HFFc6 (cell line): ENCODE data around the gene KRT13. TPM values are rescaled to one million over a fixed set of nuclear protein-coding genes. Genes with fewer than 3 reads are reported as not detected.

Experiments
- DNase-seq: peaks from one replicate; pipeline ENCODE4 v3.0.0-alpha.2; 2018
- H3K27ac Mint-ChIP-seq: 2 replicates; pipeline ENCODE4 v1.8.0; 2020; ENCODE audit warnings: mild to moderate bottlenecking, mixed read lengths
- H3K27me3 Mint-ChIP-seq: 2 replicates; pipeline ENCODE4 v1.8.0; 2021; ENCODE audit warnings: mild to moderate bottlenecking, moderate library complexity, mixed read lengths; ENCODE audit not compliant: insufficient read depth
- H3K36me3 Mint-ChIP-seq: 2 replicates; pipeline ENCODE4 v1.8.0; 2021; ENCODE audit warnings: low read depth, mixed read lengths
- H3K4me1 Mint-ChIP-seq: 2 replicates; pipeline ENCODE4 v1.8.0; 2020; ENCODE audit warnings: low read depth, mixed read lengths
- H3K4me3 Mint-ChIP-seq: 2 replicates; pipeline ENCODE4 v1.8.0; 2020; ENCODE audit warnings: mild to moderate bottlenecking, moderate library complexity, mixed read lengths
- H3K9me3 Mint-ChIP-seq: 2 replicates; pipeline ENCODE4 v1.8.0; 2020; ENCODE audit warnings: mild to moderate bottlenecking, mixed read lengths
- total RNA-seq, 6 experiments: library from RNA; stranded (reverse); fragmentation: NEBNext Ultra II Directional; extraction: Animal tissue kit (Norgen Biotek cat#: 25700); gene quantifications; 2 replicates in 1 of 6; 3 replicates in 5 of 6; pipeline ENCODE4 v1.2.3, GENCODE V29; 2021
- TF ChIP-seq, protein P1 (sequence below): fragments of 200-600 bp; sonication (generic); IDR thresholded peaks from 2 replicates; pipeline ENCODE4 v1.5.0; 2021; ENCODE audit warnings: antibody characterized with exemption, mild to moderate bottlenecking

The KRT13 gene
- total RNA-seq, 6 experiments from 2014 or later = not detected

DNA sequence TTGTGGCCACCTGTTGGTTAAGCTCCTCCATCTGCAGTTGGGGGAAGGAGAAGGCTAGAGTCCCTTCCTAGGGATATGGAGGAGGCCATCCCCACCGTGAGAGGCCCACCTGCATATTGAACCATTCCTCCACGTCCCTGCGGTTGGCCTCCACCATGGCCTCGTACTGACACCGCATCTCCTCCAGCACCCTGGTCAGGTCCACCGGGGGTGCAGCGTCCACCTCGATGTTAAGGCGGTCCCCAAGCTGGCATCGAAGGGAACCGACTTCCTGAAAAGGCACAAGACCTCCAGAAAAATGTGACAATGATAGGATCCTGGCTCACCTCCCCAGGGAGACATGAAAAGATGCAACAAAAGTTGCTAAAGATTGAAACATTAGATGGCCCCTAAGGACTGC lies 41.2 kb downstream of the KRT13 start:
- TF ChIP-seq, protein P1, sequence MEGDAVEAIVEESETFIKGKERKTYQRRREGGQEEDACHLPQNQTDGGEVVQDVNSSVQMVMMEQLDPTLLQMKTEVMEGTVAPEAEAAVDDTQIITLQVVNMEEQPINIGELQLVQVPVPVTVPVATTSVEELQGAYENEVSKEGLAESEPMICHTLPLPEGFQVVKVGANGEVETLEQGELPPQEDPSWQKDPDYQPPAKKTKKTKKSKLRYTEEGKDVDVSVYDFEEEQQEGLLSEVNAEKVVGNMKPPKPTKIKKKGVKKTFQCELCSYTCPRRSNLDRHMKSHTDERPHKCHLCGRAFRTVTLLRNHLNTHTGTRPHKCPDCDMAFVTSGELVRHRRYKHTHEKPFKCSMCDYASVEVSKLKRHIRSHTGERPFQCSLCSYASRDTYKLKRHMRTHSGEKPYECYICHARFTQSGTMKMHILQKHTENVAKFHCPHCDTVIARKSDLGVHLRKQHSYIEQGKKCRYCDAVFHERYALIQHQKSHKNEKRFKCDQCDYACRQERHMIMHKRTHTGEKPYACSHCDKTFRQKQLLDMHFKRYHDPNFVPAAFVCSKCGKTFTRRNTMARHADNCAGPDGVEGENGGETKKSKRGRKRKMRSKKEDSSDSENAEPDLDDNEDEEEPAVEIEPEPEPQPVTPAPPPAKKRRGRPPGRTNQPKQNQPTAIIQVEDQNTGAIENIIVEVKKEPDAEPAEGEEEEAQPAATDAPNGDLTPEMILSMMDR = no peak
- DNase-seq = no peak
- Mint-ChIP-seq H3K9me3 (peaks cover 13% of the 10 kb centered on the region), H3K4me1 (peaks cover 28% of the 10 kb centered on the region), H3K27me3 (peaks cover 34% of the 10 kb centered on the region), H3K36me3 (peaks cover 13% of the 10 kb centered on the region), H3K4me3 (no peak overlapping the region), H3K27ac (no peak overlapping the region)

- TF ChIP-seq, protein P1 = no peak
- Mint-ChIP-seq H3K9me3 (peaks cover 13% of the 10 kb centered on the region), H3K27ac (no peak overlapping the region), H3K4me3 (no peak overlapping the region), H3K27me3 (peaks cover 34% of the 10 kb centered on the region), H3K4me1 (peaks cover 29% of the 10 kb centered on the region), H3K36me3 (peaks cover 12% of the 10 kb centered on the region)
- no peak for DNase-seq
Measured at GRCh38 chr17:41463746-41464145, 41.7 kb downstream of the KRT13 start.

GRCh38 chr17:41462705-41463104 lies 42.7 kb downstream of the KRT13 start:
- H3K27ac Mint-ChIP-seq = no peak overlapping the region
- H3K4me1 Mint-ChIP-seq = peaks cover 31% of the 10 kb centered on the region
- no peak overlapping the region for H3K4me3 Mint-ChIP-seq
- TF ChIP-seq, protein P1 = no peak
- H3K36me3 Mint-ChIP-seq = peaks cover 1% of the 10 kb centered on the region
- peaks cover 2% of the 10 kb centered on the region for H3K9me3 Mint-ChIP-seq
- no peak for DNase-seq
- H3K27me3 Mint-ChIP-seq = peaks cover 34% of the 10 kb centered on the region

- DNase-seq = no peak
Measured at GRCh38 chr17:41457676-41458075, 47.7 kb downstream of the KRT13 start.

GRCh38 chr17:41456204-41456603 lies 49.2 kb downstream of the KRT13 start:
- Mint-ChIP-seq H3K9me3 (peaks cover 17% of the 10 kb centered on the region), H3K27ac (no peak overlapping the region), H3K36me3 (peaks cover 21% of the 10 kb centered on the region), H3K4me3 (no peak overlapping the region), H3K27me3 (peaks cover 10% of the 10 kb centered on the region), H3K4me1 (peaks cover 38% of the 10 kb centered on the region)
- TF ChIP-seq, protein P1 = peak; percentile 30
- DNase-seq = no peak

More at GRCh38 chr17:41457676-41458075, 47.7 kb downstream of the KRT13 start:
- TF ChIP-seq, protein P1 = no peak
- Mint-ChIP-seq H3K4me3 (no peak overlapping the region), H3K27ac (no peak overlapping the region), H3K4me1 (peaks cover 24% of the 10 kb centered on the region), H3K27me3 (peaks cover 11% of the 10 kb centered on the region), H3K36me3 (peaks cover 9% of the 10 kb centered on the region), H3K9me3 (peaks cover 4% of the 10 kb centered on the region; the same call in 1 of the 2 replicates)

DNA sequence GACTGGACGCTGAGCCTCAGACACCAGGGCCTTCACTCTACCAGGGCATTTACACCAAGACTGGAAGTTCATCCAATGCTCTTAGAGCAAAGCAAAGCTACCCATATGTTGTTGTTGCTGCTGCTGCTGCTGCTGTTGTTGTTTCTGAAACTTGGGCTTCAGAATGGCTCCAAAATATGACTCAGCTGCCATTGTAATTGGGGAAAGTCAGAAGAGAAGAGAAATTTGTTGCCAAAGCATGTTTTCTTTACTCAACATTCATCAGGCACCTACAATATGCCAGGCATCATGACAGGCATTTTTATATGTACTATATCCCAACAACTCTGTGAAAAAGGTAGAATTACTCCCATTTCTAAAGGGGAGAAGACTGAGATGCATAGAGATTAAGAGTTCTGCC lies 50.2 kb downstream of the KRT13 start:
- Mint-ChIP-seq H3K27me3 (peaks cover 10% of the 10 kb centered on the region), H3K36me3 (peaks cover 30% of the 10 kb centered on the region), H3K9me3 (peaks cover 17% of the 10 kb centered on the region), H3K4me1 (peaks cover 47% of the 10 kb centered on the region), H3K4me3 (no peak overlapping the region), H3K27ac (peak overlapping the region; percentile 19; the same call in 1 of the 2 replicates)
- TF ChIP-seq, protein P1 = no peak
- DNase-seq = peak; percentile 26
